HCT116 (cell line): ENCODE measurements around the gene EGLN3.

Experiments used
- CTCF ChIP-seq, 3 experiments: fragments of 200-600 bp in 1 of 3; sonication (generic) in 1 of 3; IDR thresholded peaks in 2 of 3; conservative IDR thresholded peaks in 1 of 3; 2 replicates each; pipeline ENCODE4 v1.5.1; 2012 to 2017; ENCODE audit warnings: low read depth in 2 of 3, low read length in 2 of 3, antibody characterized with exemption in 1 of 3, borderline replicate concordance in 1 of 3, control low read depth in 1 of 3, mild to moderate bottlenecking in 1 of 3, mixed read lengths in 1 of 3, mixed run types in 1 of 3, moderate library complexity in 1 of 3; ENCODE audit not compliant: insufficient read depth in 1 of 3
- MAX ChIP-seq: IDR thresholded peaks from 2 replicates; pipeline ENCODE4 v1.6.1; 2012
- POLR2A ChIP-seq: IDR thresholded peaks from 2 replicates; pipeline ENCODE4 v1.7.0; 2011; ENCODE audit warnings: borderline replicate concordance; ENCODE audit not compliant: insufficient read depth, insufficient read length; ENCODE audit errors: extremely low read depth
- YY1 ChIP-seq: IDR thresholded peaks from 2 replicates; pipeline ENCODE4 v1.6.1; 2011; ENCODE audit warnings: low read length, low read depth, moderate library complexity, mild to moderate bottlenecking; ENCODE audit not compliant: insufficient replicate concordance; ENCODE audit errors: extremely low read depth

- TF ChIP-seq YY1 (no peak), CTCF (IDR thresholded peaks at IDR 0.05 in 2 of 3, conservative IDR thresholded peaks at IDR 0.05 in 1 of 3; ENCODE audit: borderline replicate concordance in 1 of 3, insufficient read depth in 1 of 3, low read depth in 2 of 3, low read length in 2 of 3) (no peak), POLR2A (no peak), MAX (no peak)
Measured at GRCh38 chr14:33900706-33901105, 50.2 kb downstream of the EGLN3 start.
